Stimulated activated CD4-positive, alpha-beta T cell treated with anti-CD3 and anti-CD28 coated beads, Interleukin-12 subunit alpha, Interleukin-12 subunit beta, amount 100 ng/mL, for 48 hours (primary cell): ENCODE results near the gene CTAG2.
"Not testable (repeated sequence)": the region's sequence is repeated elsewhere in the genome, so short reads cannot be mapped to it uniquely, and the experiment has no call there.

Experiments used
- DNase-seq, 3 donors: peaks; one replicate each; pipeline ENCODE4 v3.0.0-alpha.2; 2020; ENCODE audit warnings: low read depth in 2 of 3, low spot score in 1 of 3

Gene CTAG2

DNA sequence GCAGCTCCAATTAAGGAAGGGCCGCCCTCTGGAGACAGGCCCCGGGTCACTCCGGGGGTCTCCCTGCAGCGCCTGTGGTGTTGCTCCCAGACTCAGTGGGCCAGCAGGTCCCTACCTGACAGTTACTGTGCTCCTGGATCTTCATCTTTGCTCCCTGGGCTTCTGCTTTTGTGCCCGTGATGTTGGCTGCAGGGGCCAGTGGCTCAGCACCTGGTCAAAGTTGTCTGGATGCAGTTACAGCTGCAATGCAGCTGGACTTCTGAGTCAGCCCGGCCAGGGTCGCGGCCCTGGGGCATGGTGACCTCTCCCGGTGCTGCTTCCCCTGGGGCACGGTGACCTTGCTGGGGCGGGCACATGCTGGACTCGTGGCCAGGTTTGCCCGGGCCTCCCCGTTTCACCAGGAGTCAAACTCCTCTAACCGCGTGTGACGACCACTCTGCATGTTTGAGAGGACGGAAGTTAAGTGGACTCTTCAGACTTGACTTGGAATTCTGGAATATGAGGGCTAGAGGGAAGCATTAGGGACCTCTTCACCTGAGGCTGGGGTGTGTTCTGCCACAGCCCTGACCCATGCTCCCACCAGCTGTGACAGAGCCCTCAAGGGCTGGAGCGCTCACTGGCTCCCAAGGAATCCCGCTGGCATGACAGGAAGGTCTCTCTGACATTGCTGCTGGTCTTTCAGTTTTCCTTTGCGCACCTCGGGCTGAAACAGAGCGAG, 3.7 kb downstream of the CTAG2 start:
- no peak for DNase-seq

DNA sequence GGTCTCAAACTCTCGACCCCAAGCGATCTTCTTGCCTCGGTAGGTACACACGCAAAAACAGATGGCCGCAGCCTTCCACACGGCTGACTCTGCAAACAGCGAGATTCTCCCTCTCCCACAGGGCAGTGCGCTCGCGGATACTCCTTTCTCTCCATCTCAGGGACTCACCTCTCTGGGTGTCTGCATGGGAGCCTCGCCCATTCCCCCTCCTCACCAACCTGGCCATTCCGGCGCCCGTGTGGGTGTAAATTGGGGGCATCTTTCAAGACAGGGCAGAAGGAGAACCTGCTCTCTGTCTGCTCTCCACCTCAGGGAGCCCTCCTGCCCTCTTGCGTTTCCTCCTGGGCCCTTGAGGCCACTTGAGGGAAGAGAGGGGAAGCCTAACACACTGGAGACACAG, 4.4 kb downstream of the CTAG2 start:
- no peak for DNase-seq

DNA sequence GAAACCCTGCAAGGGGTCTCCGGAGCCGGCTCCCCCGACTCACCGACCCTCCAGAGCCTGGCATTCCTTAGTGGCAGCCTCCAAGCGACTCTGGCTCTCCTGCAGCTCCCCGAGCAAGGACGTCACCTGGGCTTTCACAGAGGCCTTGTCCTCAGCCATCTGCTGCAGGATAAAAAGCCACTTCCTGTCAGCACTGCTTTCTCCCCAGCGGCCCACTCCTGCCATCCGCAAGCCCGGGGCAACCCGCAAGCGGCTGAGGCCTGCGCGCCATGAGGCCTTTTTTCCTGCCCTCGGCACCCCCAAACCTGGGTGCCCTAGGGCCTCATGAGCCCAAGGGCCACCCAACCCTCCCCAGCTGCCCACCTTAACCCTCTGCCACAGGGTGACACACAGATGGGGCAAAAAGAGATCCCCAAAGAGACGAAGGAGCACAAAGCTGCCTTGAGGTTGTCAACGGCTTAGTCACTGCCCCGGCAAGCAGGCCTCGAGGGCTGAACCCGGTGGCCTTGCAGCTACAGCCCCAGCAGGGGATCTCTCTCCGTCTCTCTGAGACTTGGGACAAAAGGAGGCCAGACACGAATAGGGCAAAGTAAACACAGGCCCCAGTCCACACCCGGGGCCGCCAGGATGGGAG, 7.5 kb downstream of the CTAG2 start:
- DNase-seq = not testable (repeated sequence)

DNA sequence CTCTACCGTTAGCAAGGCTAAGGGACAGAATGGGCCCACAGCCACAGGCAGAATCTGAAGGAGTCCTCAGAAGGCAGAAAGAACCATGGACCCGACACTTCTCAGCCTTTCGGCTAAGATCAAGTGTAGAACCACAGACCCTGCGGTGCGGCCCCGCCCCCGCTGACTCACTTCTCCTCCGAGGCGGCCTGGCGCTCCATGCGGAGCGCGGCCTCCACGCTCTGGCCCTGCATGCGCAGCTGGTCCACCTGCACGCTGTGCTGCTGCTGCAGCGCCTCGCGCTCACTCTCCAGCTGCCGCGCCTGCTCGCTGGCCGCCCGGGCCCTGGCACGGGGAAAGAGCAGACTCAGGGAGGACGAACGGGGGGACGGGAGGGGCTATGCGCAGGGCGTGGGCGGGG, 9.7 kb downstream of the CTAG2 start:
- DNase-seq = not testable (repeated sequence)

DNA sequence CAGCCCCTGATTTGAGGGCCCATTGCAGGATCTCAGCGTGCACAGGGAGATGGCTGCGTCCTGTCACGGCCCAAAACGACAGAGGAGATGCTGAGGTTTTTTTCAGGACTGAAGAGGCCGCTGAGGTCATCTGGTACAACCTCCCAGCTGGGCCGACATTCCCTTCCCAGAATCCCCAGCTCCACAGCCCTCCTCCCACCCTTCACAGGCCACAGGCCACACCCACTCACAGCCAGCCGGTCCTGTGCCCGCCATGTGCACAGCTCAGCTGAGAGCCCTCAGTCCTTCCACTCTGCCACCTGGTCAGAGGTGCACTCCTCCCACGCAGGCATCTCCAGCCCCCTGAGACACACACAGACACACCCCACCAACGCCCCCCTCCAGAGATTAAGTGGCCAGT, 11.6 kb downstream of the CTAG2 start:
- not testable (repeated sequence) for DNase-seq

DNA sequence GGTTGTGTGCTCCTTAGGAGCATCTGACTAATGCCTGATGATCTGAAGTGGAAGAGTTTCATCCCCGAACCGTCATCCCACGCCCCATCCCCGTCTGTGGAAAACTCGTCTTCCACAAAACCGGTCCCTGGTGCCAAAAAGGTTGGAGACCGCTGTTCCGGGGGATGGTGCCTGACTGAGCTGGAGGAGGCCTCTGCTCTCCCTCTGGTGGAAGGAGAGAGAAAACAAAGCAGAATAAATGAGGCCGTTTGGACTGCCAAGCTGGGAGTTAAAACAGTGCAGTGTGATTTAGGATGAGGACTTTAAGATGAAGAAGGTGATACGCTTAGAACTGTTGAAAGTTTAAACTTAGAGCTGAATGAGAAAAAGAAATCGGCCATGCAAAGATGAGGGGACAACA, 19.7 kb downstream of the CTAG2 start:
- not testable (repeated sequence) for DNase-seq

DNA sequence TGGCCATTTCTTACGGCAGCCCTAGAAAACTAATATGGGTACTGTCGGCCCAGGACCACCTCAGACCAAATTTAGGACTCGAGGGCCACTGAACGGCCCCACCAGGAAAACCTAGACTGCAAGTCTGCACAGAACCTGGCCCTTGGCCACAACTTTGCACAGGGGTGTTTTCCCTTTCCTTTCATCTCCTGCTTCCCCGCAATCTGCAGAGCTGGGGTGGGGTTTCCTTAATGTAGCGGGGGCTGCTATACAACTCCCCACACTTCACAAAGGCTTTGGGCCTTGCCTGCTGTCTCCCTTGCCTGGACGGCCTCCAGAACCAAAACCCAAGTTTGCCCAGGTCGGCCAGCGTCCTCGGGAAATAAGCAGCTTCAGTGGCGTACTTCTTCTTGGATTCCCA, 22.4 kb downstream of the CTAG2 start:
- not testable (repeated sequence) for DNase-seq

DNA sequence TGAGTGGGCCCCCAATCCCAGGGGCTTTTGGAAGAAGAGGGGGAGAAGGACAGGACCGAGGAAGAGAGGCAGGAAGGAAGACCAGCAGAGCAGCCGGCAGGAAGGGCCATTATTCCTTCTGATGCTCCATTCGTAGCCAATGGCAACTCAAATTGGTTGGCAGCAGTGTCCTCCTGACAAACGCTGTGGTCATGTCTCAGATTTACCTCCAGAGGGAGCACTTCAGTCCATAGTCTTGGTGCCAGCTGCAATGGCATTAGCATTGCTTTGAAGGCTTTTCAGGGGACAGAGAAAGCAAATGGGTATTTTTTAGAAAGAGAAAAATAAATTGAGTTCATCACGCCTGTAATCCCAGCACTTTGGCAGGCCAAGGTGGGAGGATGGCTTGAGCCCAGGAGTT, 24.4 kb downstream of the CTAG2 start:
- not testable (repeated sequence) for DNase-seq

DNA sequence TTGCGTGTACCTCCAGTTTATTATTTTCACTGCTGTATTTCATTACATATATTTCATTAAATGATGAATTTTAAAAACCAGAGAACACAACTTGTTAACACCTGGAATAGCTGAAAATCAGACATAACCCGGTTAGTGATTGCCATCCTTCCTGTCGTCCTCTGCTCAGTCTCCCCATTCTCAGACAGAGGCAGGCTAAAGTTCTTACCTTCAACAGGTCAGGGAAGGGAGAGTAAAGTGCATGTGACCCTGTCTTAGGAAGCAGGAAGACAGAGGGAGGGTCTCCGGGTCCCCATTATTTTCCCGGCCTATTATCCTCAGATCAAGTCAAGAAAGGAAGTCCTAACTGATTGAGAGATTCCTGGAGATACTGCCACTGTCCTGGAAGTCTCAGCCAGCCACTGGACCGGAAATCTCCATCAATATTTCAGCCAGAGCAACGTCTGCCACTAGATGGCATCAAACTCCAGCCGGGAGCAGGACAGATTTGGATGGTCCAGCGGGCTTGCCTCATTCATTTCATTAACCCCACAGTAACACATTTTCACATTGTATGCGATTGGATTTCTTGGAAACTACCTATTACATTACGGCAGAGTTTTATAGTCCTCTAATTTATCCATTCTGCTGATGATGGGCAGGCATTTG, 32.5 kb downstream of the CTAG2 start:
- DNase-seq = not testable (repeated sequence)

DNA sequence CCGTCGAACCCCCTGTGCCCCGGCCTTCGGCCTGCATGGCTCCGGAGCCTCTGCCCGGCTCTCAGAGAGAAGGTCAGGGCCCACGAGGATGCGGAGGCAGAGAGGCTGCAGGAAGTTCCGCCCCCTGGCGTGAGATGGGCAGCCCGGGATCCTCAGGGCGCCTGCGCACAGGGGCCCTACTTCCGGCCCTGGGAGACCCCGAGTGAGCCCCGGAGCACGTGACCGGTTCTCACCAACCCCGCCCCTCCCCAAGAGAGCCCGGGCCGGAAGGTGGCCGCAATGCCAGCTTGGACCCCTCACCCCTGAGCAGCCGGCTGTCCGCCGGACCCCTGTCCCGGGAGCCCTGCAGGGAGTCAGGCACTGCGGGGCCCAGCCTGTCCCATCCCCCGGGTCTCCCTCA, 34.2 kb downstream of the CTAG2 start, which contains the start of gene CTAG1B:
Gene CTAG1B (minus strand): TSS at position 101 of the 400 bp plus-strand sequence. CDS start 64 bp downstream, at position 37.
- not testable (repeated sequence) for DNase-seq

DNA sequence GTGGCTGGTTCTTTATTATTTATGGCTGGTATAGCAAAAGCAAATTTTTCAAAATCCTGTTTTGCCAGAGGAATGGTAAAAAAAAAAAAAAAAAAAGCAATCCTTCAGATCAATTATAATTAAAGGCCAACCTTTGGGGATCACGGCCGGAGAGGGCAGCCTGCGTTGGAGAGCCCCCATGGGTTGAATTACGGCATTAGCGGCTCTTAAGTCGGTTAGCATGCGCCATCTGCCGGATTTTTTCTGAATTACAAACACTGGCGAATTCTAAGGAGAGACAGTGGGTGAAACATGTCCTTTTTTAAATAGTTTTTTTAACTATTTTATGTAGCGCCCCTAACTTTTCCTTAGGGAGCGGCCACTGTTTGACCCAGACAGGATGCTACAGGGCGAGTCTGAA, 39.8 kb downstream of the CTAG2 start:
- not testable (repeated sequence) for DNase-seq

DNA sequence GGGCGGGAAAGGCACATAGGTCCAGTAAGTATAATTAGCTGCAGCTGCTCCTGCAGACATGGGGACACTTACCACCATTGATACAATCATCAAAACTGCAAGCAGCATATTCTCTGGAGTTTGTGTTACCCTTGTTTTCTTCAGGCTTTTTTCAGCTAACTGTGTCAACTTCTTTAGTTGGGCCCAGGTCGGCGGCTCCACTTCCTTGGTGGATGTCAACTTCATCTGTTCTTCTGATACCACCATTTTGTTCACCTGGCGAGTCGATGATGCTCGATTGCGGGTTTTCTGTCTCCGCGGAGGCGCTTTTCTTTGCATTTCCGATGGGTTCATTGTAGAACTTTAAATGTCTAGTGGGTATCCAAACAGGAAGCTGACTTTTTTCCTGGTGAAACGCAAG, 42.2 kb downstream of the CTAG2 start:
- not testable (repeated sequence) for DNase-seq

DNA sequence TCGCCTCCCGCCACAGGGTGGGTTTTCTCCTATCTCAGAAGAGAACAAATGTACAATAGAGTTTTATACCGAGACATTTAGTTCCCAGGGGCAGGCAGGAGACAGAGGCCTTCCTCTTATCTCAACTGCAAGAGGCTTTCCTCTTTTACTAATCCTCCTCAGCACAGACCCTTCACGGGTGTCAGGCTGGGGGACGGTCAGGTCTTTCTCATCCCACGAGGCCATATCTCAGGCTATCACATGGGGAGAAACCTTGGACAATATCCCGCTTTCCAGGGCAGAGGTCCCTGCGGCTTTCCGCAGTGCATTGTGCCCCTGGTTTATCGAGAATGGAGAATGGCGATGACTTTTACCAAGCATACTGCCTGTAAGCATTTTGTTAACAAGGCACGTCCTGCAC, 44.6 kb downstream of the CTAG2 start:
- DNase-seq = not testable (repeated sequence)

DNA sequence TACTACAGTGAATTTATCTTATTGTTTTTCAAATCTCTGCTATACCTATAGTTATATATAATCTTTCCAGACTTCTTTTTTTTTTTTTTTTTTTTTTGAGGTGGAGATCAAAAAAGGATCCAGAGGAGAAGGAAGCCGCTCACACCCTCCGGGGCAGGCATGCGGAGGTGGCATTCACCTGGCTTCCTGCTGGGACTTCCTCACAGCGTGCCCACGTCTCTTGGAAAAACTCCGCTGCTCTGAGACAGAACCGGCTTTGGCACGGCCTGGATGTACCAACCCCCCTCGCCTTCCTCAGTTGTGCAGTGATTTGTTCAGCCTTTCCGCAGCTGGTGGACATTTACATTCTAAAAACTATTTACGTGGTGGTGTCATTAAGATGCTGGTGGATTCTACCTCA, 45.4 kb downstream of the CTAG2 start:
- not testable (repeated sequence) for DNase-seq

DNA sequence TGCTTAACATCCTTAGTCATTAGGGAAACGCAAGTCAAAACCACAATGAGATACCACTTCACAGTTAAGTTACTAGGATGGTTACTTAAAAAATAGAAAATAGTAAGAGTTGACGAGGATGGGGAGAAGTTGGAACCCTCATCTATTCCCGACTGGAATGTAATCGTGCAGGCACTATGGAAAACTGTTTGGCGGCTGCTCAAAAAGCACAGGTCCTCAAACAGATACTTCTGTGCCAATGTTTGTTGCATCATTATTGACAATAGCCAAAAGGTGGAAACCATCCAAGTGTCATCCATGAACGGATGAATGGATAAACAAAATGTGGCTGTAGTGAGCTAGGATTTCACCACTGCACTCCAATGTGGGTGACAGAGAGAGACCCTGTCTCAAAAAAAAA, 46.0 kb downstream of the CTAG2 start:
- no peak for DNase-seq

DNA sequence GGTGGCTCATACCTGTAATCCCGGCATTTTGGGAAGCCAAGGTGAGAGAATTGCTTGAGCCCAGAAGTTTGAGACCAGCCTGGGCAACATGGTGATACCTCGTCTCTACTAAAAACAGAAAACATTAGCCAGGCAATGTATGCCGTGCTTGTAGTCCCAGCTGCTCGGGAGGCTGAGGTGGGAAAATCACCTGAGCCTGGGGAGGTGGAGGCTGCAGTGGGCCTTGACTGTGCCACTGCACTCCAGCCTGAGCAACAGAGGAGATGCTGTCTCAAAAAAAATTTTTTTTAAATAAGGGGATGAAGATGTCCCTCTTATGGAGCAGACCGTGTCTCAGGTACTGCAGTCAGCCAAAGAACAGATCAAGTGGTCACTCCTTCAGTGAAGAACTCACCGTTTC, 47.8 kb downstream of the CTAG2 start:
- DNase-seq = no peak

DNA sequence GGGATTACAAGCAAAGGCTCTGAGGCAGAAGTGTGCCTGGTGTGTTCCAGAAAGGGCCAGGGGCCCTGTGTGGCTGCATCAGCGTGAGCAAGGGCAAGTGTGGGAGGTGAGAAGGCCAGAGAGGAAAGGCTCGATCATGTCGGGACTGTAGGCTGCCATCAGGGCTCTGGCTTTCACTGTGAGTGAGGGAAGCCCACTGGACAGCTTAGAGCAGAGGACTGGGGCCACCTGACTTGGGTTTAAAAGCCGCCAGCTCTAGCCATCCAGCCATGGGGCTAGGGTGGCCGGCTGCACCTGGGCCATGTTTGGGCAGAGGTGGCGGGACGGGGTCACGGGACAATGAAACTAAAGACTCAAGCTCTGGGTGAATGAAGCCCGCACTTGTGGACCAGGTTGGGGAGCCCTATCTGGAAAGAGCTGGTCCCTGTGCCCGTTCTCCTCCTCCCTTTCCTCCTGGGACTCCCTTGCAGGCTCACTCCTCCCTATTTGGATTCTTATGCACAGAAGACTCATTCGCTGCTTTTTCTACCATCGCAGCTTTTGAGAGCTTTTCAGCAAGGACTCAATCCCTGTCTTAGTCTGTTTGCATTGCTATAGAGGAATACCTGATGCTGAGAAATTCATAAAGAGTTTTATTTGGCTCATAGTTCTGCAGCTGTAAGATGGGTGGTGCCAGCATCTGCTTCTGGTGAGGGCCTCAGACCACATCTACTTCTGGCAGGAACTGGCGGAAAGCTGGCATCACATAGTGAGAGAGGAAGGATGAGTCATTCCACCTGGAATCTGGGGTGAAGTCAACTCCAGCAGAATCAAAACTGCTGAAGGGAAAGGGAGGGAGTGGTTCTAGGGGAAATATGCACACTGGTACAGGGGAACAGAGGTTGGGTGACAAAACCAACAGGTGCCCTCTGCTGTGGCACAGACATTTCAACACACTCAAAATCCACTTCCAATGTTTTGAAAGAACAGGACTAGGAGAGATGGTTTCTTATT, 49.6 kb downstream of the CTAG2 start:
- no peak for DNase-seq

DNA sequence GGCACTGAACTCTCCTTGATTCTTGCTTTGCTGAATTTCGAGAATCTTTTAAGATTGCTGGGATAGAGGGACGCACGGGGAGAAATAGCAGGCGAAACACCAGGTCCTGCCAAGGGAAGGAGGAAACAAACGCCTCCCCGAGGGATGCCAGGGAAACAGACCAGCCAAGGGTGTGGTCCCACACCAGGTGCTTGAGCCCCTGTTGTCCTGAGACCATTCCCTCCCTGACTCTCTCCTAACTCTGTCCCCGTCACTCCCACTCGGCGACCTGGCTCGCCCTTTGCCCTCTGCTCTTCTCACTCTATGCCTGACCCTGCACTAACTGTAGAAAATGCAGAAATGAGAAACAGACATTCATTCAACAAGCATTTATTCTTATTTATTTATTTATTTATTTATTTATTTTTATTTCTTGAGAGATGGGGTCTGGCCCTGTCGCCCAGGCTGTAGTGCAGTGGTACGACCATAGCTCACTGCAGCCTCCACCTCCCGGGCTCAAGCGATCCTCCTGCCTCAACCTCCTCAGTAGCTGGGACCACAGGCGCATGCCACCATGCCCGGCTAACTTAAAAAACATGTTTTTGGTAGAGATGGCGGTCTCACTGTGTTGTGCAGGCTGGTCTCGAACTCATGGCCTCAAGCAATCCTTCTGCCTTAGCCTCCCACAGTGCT, 50.5 kb downstream of the CTAG2 start:
- DNase-seq = no peak

DNA sequence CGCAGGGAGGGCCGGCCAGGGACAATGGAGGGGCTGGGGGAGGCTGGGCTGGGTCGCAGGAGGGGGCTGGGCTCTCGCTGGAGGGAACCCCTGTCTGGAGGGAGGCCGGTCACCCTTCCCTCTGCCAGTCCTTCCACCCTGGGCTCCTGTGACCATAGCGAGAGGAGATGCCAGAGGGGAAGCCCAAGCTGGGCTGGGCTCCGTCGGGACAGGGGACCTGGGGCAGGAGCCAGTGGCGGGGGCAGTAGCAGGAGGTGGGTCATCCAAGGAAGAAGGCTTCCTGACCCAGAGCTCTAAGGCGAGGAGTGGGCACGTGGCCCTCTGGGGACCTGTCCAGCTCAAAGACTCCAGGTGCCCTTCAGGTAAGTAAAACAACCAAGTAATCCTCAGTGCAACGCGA, 51.2 kb downstream of the CTAG2 start:
- DNase-seq = no peak
